SK-N-SH (cell line): Measurements from ENCODE around the gene CCDC91. TPM values are rescaled to one million over a fixed set of nuclear protein-coding genes. Genes with fewer than 3 reads are reported as not detected.

ENCODE experiments used
- CTCF ChIA-PET: fragments of 300-600, 350-600 bp; formaldehyde crosslinking; extraction: SDS; loops from one replicate; lab custom pipeline; 2021; lab: Yijun Ruan, JAX
- POLR2A ChIA-PET: fragments of 350-600 bp; sonication (Branson Sonifier 250); formaldehyde crosslinking; extraction: SDS; loops from one replicate; lab custom pipeline; 2020; ENCODE audit warnings: antibody characterized with exemption, inconsistent platforms; lab: Yijun Ruan, JAX
- DNase-seq: peaks from one replicate; pipeline ENCODE4 v3.0.0; 2012
- H2AFZ ChIP-seq: fragments of 200-600 bp; sonication (generic); 2 replicates; pipeline ENCODE4 v1.8.1; 2016; ENCODE audit warnings: antibody characterized with exemption, mild to moderate bottlenecking, low read depth
- H3F3A ChIP-seq: fragments of 200-600 bp; sonication (generic); replicated peaks from 2 replicates; pipeline ENCODE3; 2016; ENCODE audit warnings: antibody characterized with exemption, mild to moderate bottlenecking; ENCODE audit not compliant: insufficient read depth
- H3K27ac ChIP-seq, 2 experiments: fragments of 200-500 bp in 1 of 2; fragments of 200-600 bp in 1 of 2; sonication (Bioruptor generic) in 1 of 2; sonication (generic), shearing (Covaris generic) in 1 of 2; 2 replicates each; pipeline versions ENCODE4 v1.5.1 to v1.6.1; 2014 to 2016; ENCODE audit warnings: low read depth in 2 of 2, inconsistent platforms in 1 of 2, low read length in 1 of 2, mild to moderate bottlenecking in 1 of 2, mixed read lengths in 1 of 2
- H3K27me3 ChIP-seq: fragments of 200-600 bp; sonication (generic), shearing (Covaris generic); 2 replicates; pipeline ENCODE4 v1.6.1; 2016; ENCODE audit warnings: mixed run types; ENCODE audit not compliant: insufficient read depth
- H3K36me3 ChIP-seq, 2 experiments: fragments of 200-500 bp in 1 of 2; fragments of 200-600 bp in 1 of 2; sonication (Bioruptor generic) in 1 of 2; sonication (generic) in 1 of 2; replicated peaks in 1 of 2; 2 replicates each; pipeline versions ENCODE3 to v1.5.1; 2014 to 2016; ENCODE audit warnings: low read length in 1 of 2, mild to moderate bottlenecking in 1 of 2; ENCODE audit not compliant: insufficient read depth in 2 of 2, control insufficient read depth in 1 of 2
- H3K4me1 ChIP-seq, 2 experiments: fragments of 200-500 bp in 1 of 2; fragments of 200-600 bp in 1 of 2; sonication (Bioruptor generic) in 1 of 2; sonication (generic), shearing (Covaris generic) in 1 of 2; 2 replicates each; pipeline versions ENCODE4 v1.5.1 to v1.6.1; 2014 to 2016; ENCODE audit warnings: low read depth in 1 of 2, low read length in 1 of 2, mixed run types in 1 of 2; ENCODE audit not compliant: insufficient read depth in 2 of 2, control insufficient read depth in 1 of 2
- H3K4me2 ChIP-seq: fragments of 200-600 bp; sonication (generic), shearing (Covaris generic); 2 replicates; pipeline ENCODE4 v1.6.1; 2017; ENCODE audit warnings: mixed run types
- H3K4me3 ChIP-seq, 2 experiments: fragments of 200-500 bp in 1 of 2; fragments of 200-600 bp in 1 of 2; sonication (Bioruptor generic) in 1 of 2; sonication (generic), shearing (Covaris generic) in 1 of 2; 2 replicates each; pipeline versions ENCODE4 v1.5.1 to v1.8.1; 2014 to 2016; ENCODE audit warnings: low read depth in 2 of 2, inconsistent platforms in 1 of 2, low read length in 1 of 2, mild to moderate bottlenecking in 1 of 2, mixed read lengths in 1 of 2, moderate library complexity in 1 of 2
- H3K79me2 ChIP-seq: fragments of 200-600 bp; sonication (generic); 2 replicates; pipeline ENCODE4 v1.8.1; 2017; ENCODE audit warnings: mild to moderate bottlenecking; ENCODE audit not compliant: insufficient read depth
- H3K9ac ChIP-seq: fragments of 200-600 bp; sonication (generic); 2 replicates; pipeline ENCODE4 v1.6.1; 2017; ENCODE audit warnings: mixed run types
- H3K9me2 ChIP-seq: fragments of 200-600 bp; sonication (generic); 2 replicates; pipeline ENCODE4 v1.6.1; 2017; ENCODE audit warnings: mixed run types
- H3K9me3 ChIP-seq: fragments of 200-600 bp; sonication (generic); 2 replicates; pipeline ENCODE4 v1.6.1; 2017; ENCODE audit warnings: mixed run types, mild to moderate bottlenecking, moderate library complexity
- H4K20me1 ChIP-seq: fragments of 200-600 bp; sonication (generic); 2 replicates; pipeline ENCODE4 v1.6.1; 2017; ENCODE audit warnings: mild to moderate bottlenecking, mixed run types; ENCODE audit not compliant: insufficient read depth
- CHD2 ChIP-seq: fragments of 150-350 bp; IDR thresholded peaks from 2 replicates; pipeline ENCODE4 v1.6.1; 2018; ENCODE audit warnings: low read length; ENCODE audit not compliant: partially characterized antibody
- ELF1 ChIP-seq: IDR thresholded peaks from 2 replicates; pipeline ENCODE4 v1.4.0; 2012
- FOSL2 ChIP-seq: IDR thresholded peaks from 2 replicates; pipeline ENCODE4 v1.4.0; 2012; ENCODE audit warnings: low read depth, mild to moderate bottlenecking, moderate library complexity, borderline replicate concordance
- FOXJ3 ChIP-seq: sonication (generic); formaldehyde crosslinking; IDR thresholded peaks from 2 replicates; pipeline ENCODE4 v1.5.1; 2020; ENCODE audit warnings: mild to moderate bottlenecking, missing genetic modification reagents
- FOXM1 ChIP-seq: IDR thresholded peaks from 2 replicates; pipeline ENCODE4 v1.4.0; 2012; ENCODE audit warnings: low read depth, mild to moderate bottlenecking
- GABPA ChIP-seq: IDR thresholded peaks from 2 replicates; pipeline ENCODE4 v1.4.0; 2012; ENCODE audit warnings: low read depth, mild to moderate bottlenecking
- GATA2 ChIP-seq: sonication (generic); formaldehyde crosslinking; IDR thresholded peaks from 2 replicates; pipeline ENCODE4 v1.5.0; 2020; ENCODE audit warnings: mild to moderate bottlenecking, missing genetic modification reagents
- NFIC ChIP-seq: IDR thresholded peaks from 2 replicates; pipeline ENCODE4 v1.4.0; 2012; ENCODE audit warnings: borderline replicate concordance
- RAD21 ChIP-seq: IDR thresholded peaks from 2 replicates; pipeline ENCODE4 v1.6.1; 2012; ENCODE audit warnings: mild to moderate bottlenecking, low read length
- RCOR1 ChIP-seq: fragments of 150-350 bp; IDR thresholded peaks from 2 replicates; pipeline ENCODE4 v1.6.1; 2017; ENCODE audit warnings: antibody characterized with exemption, low read length
- SIN3A ChIP-seq: IDR thresholded peaks from 2 replicates; pipeline ENCODE4 v1.6.1; 2012; ENCODE audit warnings: low read depth, mild to moderate bottlenecking, low read length, moderate library complexity, borderline replicate concordance
- TEAD4 ChIP-seq: IDR thresholded peaks from 2 replicates; pipeline ENCODE4 v1.4.0; 2012; ENCODE audit warnings: mild to moderate bottlenecking, borderline replicate concordance; ENCODE audit not compliant: insufficient read depth
- USF1 ChIP-seq: IDR thresholded peaks from 2 replicates; pipeline ENCODE4 v1.4.0; 2012; ENCODE audit warnings: low read depth, borderline replicate concordance
- WGBS: methylation state at CpG from one replicate; pipeline ENCODE4 v1.1.6; 2017; ENCODE audit warnings: low lambda C conversion rate; 5-methylcytosine and 5-hydroxymethylcytosine counted together
- polyA plus RNA-seq, 3 experiments: library from polyadenylated mRNA; depleted of rRNA; stranded (reverse); fragments of >200 nt; gene quantifications; 2 replicates each; pipeline ENCODE4 v1.2.3, GENCODE V29; 2012
- TF ChIP-seq, protein P1 (sequence below): fragments of 150-350 bp; IDR thresholded peaks from 2 replicates; pipeline ENCODE4 v1.6.1; 2016; ENCODE audit warnings: mild to moderate bottlenecking, low read depth, low read length

Gene CCDC91
- polyA plus RNA-seq, 1 of the 3 experiments (the other 2 are of a cell fraction): 13.0 TPM

- DNase-seq: no peak
- Histone ChIP-seq H2AFZ (no peak overlapping the region), H3K4me1 (peaks cover 0 to 5% of the 10 kb centered on the region in 2 experiments; a peak in 2 of 4 replicates), H4K20me1 (no peaks in the 10 kb centered on the region), H3K27me3 (no peaks in the 10 kb centered on the region), H3K9ac (no peak overlapping the region), H3K36me3 (peaks cover 7 to 34% of the 10 kb centered on the region in 2 experiments), H3K4me2 (no peak overlapping the region), H3K27ac (no peak overlapping the region), H3K4me3 (no peak overlapping the region), H3K9me3 (no peaks in the 10 kb centered on the region), H3F3A (no peaks in the 10 kb centered on the region), H3K79me2 (no peaks in the 10 kb centered on the region), H3K9me2 (no peaks in the 10 kb centered on the region)
- no peak for TF ChIP-seq RCOR1
- no peak for TF ChIP-seq GABPA
- no peak for TF ChIP-seq TEAD4
- TF ChIP-seq CHD2: no peak
- TF ChIP-seq, protein P1, sequence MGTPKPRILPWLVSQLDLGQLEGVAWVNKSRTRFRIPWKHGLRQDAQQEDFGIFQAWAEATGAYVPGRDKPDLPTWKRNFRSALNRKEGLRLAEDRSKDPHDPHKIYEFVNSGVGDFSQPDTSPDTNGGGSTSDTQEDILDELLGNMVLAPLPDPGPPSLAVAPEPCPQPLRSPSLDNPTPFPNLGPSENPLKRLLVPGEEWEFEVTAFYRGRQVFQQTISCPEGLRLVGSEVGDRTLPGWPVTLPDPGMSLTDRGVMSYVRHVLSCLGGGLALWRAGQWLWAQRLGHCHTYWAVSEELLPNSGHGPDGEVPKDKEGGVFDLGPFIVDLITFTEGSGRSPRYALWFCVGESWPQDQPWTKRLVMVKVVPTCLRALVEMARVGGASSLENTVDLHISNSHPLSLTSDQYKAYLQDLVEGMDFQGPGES: no peak
- no peak for TF ChIP-seq USF1
- no peak for TF ChIP-seq SIN3A
- TF ChIP-seq FOXM1: no peak
- TF ChIP-seq FOSL2: no peak
- no peak for TF ChIP-seq ELF1
- TF ChIP-seq GATA2: no peak
- no peak for TF ChIP-seq FOXJ3
- POLR2A ChIA-PET: no interaction called here
- CTCF ChIA-PET: interaction anchor here (1.1 kb wide), 1 partner anchor 8 kb away, joined by 3 read pairs; no protein-coding TSS in a partner anchor
- 96% methylated on average over 2 of the region's 2 CpGs for WGBS
These were observed 118.6 kb downstream of the CCDC91 start for GRCh38 chr12:28308891-28309290.

DNA sequence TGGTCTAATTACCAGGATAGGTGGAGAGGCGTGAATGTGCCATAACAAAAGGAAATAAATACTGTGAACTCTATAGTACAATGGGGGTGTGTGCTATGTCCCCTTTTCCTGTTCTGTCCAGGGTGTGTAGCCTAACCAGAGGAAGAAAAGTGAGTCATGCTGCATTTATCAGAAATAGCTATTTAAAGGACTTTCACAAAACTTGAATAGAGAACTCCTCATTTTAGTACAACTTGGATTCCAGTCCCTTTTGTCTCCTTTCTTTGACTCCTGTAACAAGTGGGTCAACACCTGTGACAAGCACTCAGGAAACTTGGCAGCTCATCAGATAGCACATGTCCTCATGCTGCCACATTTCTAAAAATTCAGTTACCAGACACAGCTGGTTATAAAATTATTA, 123.4 kb downstream of the CCDC91 start:
- H3K9me3 ChIP-seq: 0 out of 2 replicates have a peak, but pooled peaks cover 5% of the 10 kb centered on the region
- CTCF ChIA-PET: interaction anchor here (0.6 kb wide), 1 partner anchor 1148 kb away, joined by 3 read pairs; no protein-coding TSS in a partner anchor
- H4K20me1 ChIP-seq: no peaks in the 10 kb centered on the region
- no peak overlapping the region for H2AFZ ChIP-seq
- no peak overlapping the region for H3K9ac ChIP-seq
- TF ChIP-seq NFIC: no peak
- no peak for TF ChIP-seq GATA2
- no peak for TF ChIP-seq GABPA
- 0 out of 2 replicates have a peak, but pooled peaks have one; percentile 17 for TF ChIP-seq FOSL2
- TF ChIP-seq RAD21: no peak
- TF ChIP-seq, all 33 proteins: peak for 1
- no peaks in the 10 kb centered on the region for H3K9me2 ChIP-seq
- no peaks in the 10 kb centered on the region for H3K79me2 ChIP-seq
- DNase-seq: no peak
- no peak overlapping the region for H3K27ac ChIP-seq
- H3F3A ChIP-seq: peaks cover 5% of the 10 kb centered on the region
- H3K4me3 ChIP-seq: no peak overlapping the region
- H3K27me3 ChIP-seq: no peaks in the 10 kb centered on the region
- WGBS: 87% methylated on average over 1 of the region's 1 CpG
- no peak overlapping the region for H3K4me2 ChIP-seq
- H3K36me3 ChIP-seq: peaks cover 25 to 27% of the 10 kb centered on the region in 2 experiments
- peaks cover 0 to 7% of the 10 kb centered on the region in 2 experiments; a peak in 2 of 4 replicates for H3K4me1 ChIP-seq
- POLR2A ChIA-PET: no interaction called here
